NCI-H1048 (cell line): ENCODE data around the gene ATP2C2.
"Not testable (repeated sequence)": the region's sequence is repeated elsewhere in the genome, so short reads cannot be mapped to it uniquely, and the experiment has no call there.

Source experiments
- DNase-seq: peaks from one replicate; lab custom pipeline; 2025; lab: John Stamatoyannopoulos, UW

ATP2C2 gene

DNA sequence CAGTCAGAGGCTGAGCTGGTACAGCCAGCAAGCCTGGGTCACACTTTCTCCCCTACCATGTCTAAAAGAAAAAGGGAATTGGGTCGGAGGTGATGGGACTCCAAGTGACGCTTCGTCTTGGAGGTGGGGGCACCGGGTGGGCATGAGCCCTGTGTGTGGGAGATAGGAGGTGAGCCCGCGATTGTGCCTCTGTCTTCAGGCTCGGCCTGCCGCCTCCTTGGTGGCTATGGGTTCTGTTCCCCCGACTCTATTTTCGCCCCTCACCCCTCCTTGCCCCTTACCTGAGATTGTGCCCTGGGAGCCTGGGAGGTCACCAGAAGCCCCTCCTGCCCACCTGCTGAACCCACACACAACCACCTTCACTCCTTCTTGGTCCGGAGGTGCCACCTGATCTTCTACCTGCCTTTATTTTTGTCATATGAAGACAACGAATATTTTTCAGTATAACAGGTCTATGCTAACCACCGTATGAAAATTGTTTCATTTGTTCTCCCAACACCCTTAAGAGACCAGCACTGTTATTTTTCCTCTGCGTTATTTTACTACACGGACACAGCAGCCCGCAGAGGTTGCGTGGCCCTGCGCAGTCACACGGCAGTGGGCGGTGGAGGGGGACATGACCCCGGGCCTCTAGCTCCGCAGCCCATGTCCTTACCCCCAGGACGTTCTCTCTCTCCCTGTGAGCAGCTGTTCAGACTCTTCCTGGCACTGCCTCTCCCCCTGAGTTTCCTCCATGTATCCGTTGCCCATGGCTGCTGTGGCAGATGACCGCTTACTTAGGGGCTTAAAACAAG, 49.9 kb downstream of the ATP2C2 start:
- DNase-seq, result no peak

DNA sequence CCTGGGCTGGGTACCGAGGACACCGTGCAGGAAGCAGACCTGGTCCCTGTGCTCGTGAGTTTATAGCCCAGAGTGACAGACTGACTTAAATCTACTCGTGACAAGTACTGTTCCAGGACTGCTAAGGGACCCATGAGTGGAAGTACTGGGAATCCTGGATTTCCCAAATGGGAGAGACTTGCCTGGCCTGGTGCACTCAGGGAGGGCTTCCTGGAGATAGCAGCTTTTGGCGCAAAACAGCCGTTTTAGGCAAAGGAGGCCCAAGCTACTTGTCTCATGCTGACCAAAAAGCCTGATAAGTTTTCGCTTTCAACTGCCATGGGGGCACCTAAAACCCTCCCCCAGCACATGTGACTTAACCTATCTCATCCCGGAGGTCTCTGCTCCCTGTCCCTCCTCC, 51.4 kb downstream of the ATP2C2 start:
- DNase-seq, result no peak

DNA sequence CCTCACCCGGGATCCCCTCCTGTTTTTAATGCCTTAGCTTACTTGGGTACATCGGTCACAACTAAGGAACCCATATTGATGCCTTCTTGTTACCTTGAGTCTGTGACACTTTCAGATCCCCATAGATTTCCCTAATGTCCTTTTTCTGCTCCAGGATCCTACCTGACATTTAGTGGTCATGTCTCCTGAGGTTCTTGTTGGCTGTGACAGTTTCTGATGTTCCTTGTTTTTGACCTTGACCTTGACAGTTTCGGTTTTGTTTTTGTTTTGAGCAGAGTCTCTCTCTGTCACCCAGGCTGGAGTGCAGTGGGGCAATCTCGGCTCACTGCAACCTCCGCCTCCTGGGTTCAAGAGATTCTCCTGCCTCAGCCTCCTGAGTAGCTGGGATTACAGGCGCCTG, 52.2 kb downstream of the ATP2C2 start:
- not testable (repeated sequence) for DNase-seq

DNA sequence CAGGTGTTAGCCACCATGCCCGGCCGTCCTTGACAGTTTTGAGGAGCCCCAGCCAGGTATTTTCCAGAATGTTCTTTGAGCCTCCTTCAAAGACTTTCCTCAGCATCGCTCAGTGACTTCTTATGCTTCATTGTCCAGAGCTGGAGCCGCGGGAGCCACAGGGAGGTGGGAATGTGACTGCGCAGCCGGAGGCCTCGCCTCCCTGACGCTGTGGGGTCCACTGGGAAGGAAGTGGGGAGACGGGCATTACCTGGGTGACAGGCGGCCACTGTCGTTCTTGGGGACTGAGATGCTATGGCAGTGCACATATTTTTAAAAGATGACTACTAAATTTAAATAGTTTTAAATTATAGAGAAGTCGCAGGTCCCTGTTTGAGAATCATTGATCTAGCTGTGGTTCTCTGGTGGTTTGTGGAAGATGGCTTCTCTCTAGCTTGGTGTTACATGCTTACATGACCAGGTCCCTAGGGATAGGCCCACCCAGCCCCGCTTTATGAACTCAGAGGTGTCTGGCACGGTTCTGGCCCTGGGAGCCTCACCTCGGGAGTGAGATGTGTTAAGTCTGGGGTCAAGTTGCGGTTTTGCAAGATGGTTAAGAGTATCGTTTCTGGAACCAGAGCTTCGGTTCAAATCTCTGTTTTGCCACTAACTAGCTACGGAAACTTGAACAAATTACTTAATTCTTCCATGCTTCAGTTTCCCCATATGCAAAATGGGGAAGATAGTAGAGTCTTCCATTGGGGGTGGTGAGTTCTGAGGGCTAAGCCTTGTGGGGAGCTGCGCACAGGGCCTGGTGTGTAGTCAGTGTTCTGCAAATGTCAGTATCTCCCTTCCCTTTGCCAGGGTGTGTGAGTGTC, 53.0 kb downstream of the ATP2C2 start:
- DNase-seq, result no peak

DNA sequence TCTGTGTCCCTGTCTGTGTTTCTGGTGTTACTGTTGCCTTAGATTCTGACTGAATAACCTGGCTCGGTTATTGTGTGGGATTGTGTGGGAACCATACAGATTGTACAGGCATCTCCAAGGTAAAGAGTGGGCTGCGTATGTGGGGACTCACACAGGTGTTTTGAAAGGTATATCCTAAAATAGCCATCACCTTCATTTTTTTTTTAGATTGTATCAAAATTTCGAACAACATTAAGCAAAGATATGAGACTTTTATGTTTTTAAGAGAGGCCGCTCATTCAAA, 53.5 kb downstream of the ATP2C2 start:
- no peak for DNase-seq

DNA sequence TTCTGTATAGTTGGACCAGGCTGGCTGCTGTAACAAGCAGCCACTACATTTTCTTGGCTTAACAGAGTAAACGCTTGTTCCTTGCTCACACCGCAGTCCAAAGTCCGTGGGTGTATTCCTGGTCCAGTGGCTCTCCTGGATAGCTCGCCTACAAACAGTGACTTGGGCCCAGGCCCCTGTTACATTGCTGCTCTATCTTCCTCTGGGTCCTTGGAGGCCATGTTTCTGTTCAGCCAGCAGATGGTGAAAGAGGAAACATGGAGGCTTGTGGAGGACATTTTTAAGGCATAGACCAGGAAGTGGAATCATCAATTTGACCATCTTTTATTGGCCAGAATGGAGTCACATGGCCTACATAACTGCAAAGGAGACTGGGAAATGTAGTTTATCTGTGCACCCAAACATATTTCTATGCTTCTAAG, 55.1 kb downstream of the ATP2C2 start:
- no peak for DNase-seq

DNA sequence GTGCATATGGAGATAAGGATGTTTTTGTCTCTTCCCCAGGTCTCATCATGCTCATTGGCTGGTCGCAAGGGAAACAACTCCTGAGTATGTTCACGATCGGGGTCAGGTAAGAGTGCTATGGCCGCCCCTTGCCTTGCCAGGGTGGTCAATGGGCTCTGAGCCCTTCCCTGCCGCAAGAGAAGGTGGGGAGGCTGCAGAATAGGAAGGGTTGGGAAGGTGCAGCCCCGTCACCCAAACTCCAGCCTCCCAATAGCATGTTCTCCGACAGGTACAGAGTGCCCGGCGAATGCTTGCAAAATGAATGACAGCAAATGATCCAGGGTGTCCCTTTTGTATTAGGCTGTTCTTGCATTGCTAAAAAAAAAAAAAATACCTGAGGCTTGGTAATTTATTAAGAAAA, 57.4 kb downstream of the ATP2C2 start:
- DNase-seq, result no peak

DNA sequence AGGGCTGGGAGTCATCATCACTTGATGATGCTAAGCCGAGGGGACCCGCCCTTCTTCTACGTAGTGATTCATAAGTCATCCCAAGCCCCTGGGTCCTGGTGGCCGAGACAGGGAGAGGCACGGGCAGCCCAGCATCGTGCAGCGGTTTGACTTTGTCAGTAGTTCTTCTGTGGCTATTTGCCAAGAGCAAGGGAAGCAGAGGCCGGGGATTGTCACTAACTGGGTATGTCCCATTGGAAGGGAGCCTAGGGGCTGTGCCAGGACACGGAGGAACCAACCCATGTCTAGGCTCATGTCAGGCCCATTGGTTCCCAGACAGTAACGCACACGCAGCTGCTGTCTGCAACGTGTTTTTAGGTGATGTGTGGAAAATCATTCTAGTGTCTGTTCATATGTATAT, 58.5 kb downstream of the ATP2C2 start:
- DNase-seq, result no peak

DNA sequence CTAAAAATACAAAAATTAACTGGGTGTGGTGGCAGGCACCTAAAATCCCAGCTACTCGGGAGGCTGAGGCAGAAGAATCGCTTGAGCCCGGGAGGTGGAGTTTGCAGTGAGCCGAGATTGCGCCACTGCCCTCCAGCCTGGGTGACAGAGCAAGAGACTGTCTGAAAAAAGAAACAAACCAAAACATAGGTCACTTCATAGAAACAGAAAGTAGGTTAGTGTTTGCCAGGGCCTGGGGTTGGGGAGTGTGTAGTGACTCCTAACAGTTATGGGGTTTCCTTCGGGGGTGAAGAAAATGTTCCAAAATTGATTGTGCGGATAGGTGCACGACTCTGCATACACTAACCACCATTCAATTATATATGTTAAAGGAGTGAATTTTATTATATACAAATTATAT, 59.2 kb downstream of the ATP2C2 start:
- no peak for DNase-seq

DNA sequence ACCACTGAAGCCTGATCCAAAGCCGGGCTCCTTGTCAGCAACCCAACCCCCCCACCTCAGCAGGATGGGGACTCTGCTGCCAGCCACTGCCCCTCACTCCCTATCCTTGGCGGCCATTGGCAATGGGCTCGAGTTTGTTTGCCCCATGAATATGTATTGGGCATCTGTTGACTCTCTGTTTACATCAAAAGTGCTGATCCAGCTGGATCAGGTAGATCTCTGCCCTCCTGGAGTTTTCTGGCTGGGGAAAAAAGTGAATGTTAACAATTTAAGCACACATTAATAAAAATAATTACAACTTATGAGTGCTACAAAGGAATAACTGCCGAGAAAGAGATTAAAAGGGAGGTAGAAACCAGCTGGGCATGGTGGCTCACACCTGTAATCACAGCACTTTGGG, 62.5 kb downstream of the ATP2C2 start:
- DNase-seq, result no peak

DNA sequence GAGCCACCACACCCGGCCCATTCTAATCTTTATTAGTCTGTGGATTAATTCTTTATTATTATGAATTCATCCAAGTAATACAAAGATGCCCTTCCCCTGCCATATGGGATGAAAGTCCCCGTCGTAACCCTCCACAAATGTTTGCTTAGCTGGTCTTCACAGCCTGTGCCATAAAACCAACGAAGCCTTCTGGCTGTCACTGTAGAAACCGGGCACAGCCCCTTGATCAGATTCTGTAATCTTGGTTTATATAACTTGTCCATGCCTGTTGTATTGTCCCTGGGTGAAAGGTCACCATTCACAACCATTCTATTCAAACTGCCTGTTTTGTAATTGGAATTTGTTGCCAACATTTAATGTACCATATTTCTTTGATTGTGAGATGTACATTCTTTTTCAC, 66.5 kb downstream of the ATP2C2 start:
- DNase-seq, result no peak

DNA sequence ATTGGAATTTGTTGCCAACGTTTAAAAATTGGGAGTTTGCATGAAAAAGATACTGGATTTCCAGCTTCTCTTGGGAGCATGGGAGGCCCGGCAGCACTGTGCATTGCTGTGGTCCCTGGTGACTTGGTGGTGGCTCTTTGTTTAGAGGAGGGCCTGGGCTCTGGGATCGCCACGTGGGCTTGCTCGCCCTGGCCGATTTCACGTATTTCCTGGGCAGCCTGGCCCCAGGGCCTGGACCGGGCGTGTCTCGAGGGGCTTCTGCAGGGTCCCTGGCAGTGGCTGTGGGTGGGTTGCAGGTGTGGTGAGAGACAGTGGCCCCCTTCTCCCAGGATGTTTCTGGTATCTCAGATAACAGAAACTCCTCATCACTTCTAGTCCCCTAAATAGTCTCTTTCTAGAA, 67.9 kb downstream of the ATP2C2 start:
- no peak for DNase-seq

DNA sequence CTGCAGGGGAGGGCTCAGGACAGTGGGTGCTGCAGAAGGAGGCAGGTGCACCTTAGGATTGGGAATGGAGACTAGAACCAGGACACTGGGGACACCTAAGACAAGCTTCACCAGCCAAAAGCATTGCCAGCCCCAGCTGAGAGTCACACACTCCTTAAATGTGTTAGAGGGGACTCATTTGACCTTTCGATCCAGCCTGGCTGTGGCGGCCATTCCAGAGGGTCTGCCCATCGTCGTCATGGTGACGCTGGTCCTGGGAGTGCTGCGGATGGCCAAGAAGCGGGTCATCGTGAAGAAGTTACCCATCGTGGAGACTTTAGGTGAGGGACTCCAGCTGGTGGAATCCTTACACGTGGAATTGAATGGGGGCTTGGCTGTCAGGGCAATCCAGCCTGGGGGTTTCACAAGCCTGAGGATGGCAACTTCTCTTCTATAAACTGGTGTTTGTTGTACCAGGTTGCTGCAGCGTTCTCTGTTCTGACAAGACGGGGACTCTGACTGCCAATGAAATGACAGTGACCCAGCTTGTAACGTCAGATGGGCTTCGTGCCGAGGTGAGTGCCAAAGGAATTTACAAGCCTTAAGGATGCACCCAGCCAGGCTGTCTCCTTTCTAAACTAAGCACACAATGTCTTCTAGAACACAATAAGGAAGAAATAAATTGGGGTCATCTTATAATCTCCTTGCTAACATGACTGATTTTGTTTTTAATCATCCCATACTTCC, 70.8 kb downstream of the ATP2C2 start:
- DNase-seq, result no peak

DNA sequence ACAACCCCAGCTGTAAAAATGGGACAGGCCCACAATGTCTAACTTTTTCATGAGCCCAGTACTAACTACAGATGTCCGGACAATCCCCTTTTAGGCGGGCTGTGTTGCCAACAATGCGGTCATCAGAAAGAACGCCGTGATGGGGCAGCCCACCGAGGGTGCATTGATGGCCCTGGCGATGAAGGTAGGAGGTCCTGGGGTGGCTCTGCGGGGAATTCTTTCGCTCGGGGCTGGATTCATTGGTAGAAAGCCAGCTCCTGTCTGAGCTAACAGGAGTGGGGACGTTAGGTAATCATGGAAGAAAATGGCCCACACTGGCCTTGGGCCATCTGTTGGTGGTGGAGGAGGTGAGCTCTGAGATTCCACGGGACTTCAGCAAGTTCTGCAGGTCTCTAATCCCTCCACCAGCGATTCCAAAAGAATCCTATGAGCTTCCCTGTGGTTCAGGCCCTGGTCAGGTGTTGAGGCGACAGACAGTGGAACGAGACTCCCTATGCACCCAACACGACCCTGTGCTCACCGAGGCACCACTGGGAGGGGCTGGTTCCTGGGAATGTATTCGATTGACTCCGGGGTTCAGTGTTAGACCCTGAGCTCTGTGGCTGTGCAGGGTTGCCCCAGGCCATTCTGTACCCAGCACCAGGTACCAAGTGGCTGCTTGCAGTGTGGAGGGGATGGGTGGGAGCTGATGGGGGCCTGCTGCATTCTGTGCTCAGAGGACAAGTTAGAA, 74.2 kb downstream of the ATP2C2 start:
- no peak for DNase-seq

DNA sequence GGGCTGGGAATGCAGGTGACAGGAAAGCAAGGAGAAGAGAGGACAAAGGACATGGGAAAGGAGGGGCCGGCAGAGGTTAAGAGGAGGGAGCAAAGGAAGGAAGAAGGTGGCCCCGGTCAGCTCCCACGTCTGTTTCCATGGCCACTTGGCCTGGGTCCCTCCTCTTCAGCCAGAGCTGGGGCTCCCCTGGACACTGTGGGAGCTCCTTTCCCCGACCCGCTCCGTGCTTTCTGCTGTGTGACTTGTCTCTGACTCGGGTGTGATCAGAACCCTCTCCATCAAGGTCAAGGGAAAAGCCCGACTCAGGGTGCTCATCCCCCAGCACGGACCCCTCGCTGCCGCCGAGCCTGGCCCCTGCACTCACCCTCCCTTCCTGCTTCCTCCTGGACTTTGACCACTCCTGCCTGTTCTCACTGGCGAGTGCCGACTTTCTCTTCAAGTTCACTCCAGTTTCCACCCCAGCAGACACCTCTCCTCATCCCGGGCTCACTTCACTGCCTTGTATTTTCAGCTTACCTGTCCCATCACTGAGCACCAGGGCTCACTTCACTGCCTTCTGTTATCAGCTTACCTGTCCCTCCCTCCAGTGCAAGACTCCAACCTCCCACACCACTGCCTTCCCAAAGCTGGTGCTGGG, 74.9 kb downstream of the ATP2C2 start:
- no peak for DNase-seq

DNA sequence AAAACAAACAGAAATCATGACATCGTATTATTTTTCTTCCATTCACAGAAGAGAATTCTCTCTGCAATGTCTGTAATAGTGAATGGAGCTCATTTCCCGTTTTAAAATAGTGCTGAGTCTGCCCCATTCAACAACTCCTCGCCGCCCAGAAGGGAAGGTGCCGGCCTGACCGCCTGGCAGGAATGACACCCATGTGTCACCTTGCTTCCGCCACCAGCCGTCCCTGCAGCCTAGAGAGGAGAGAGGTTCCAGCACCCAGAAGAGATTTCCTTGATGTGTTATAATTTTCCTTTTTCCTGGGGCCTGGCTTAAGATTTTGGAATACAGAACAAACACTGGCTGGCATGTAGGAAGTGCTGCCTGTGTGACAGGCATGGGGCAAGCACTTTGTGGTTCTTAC, 76.1 kb downstream of the ATP2C2 start:
- no peak for DNase-seq

DNA sequence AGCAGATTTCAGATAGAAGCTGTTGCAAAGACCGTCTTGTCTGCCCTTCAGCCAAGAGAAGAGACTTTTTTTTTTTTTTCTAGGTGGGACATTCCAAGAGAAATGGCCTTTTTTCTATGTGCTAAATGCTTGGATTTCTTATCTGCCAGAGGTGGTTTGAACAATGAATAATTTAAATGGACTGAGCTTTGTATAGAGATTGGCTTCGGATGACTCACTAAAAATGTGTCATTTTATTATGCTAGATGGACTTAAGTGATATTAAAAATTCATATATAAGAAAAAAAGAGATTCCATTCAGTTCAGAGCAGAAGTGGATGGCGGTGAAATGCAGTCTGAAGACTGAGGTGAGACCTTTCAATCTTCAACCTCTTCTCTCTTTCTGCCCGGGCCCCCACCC, 77.7 kb downstream of the ATP2C2 start:
- DNase-seq, result no peak

DNA sequence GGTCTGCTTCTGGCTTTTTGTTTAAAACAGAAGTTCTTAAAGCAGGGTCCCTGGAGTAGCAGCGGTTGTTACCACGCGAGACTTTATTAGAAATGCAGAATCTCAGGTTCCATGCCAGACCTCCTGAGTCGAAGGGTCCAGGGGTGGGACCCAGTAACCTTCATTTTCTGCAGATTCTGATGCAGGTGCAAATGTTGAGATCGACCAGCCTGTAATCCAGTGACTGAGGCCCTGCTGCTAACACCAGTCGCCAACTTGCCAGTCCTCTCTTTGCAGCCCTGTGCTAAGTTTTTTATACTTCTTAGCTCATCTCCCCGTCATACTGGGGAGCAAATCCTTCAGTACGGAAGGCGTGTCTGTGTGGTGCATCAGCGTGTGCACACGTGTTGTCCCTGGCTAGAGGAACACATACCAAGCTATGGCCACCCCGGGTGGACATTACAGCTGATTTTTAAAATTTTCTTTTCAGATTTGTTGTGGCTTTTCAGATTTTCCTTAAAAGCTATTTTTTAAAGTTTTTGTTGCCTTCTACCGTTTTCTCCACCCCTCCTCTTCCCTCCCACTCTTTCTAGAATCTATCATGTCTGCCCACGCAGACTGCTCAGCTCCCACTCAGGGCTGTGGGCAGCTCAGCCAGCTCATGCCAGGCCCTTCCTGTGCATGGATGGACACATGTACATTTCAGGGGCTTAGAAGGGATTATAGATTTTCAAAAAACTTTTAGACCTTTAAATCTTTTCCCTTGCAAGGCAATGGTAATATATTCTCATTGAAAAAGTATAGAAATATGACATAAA, 78.5 kb downstream of the ATP2C2 start:
- no peak for DNase-seq

DNA sequence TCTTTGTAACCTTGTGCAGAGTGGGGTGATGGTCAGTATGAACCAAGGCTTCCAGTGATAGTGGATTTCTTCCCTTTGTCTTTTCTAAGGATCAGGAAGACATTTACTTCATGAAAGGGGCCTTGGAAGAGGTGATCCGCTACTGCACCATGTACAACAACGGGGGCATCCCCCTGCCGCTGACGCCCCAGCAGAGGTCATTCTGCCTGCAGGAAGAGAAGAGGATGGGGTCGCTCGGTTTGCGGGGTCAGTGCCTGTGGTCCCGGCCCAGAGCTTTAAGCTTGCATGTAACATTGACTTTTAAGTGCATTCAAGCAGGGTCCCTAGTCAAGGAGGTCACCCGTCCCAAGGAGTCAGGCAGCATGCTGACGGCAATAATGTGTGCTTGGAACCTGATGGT, 80.1 kb downstream of the ATP2C2 start:
- no peak for DNase-seq

DNA sequence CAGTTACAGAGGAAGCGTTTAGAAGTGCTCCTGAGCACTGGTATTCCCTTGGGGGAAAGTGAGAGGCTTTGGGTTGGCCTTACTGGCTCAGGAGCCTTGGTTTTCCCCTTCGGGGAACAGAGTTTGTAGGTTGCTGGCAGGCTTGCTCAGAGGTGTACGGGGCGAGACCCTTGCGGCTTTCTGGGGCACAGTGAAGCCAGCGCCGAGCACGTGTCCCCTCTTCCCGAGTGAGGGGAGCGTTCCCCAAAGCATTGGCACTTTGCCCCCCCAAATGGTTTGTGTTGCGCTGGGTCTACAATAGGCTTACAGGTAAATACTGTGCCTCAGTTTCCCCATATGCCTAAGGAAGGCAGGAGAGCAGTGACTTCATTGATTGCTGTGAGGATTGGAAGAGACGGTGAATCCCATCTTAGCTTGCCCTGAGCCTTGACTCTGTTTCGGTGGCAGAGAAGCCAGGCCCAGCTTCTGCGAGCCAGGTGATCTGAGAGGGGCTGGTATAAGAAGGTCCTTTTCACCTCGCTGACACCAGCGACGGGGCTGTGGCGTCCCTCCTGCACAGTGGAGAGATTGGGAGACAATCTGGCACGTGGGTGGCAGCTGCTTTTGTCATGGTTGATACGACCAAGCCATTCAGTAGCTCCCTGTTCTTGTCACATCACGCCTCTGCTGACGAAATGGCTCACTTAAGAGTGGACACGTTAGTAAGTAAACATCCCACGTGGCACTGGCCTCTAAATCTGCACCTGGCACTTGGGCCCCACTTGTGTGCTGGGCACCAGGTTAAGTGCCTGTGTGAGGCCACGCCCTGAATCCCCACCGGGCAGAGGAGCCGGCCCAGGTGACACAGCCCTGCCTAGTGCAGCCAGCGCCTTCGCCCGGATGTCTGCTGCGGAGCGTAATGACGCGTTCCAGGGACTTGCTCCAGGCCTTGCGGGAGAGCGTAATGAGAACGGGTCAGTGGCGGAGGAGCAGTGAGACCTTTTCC, 81.1 kb downstream of the ATP2C2 start:
- no peak for DNase-seq
